ENCODE data around the gene TRMT2A. TPM values are rescaled to one million over a fixed set of nuclear protein-coding genes. Genes with fewer than 3 reads are reported as not detected.

TRMT2A gene
- total RNA-seq, 1 donor from 2014 or later = 27.0 TPM

GRCh38 chr22:20102203-20102780 lies 14.7 kb downstream of the TRMT2A start:
- no peak for DNase-seq

GRCh38 chr22:20101638-20102037 lies 15.4 kb downstream of the TRMT2A start:
- no peak for DNase-seq

GRCh38 chr22:20099099-20099711 lies 17.8 kb downstream of the TRMT2A start:
- no peak for DNase-seq

- DNase-seq = no peak
Measured at GRCh38 chr22:20096574-20097420, 20.2 kb downstream of the TRMT2A start.

GRCh38 chr22:20095521-20095920 lies 21.5 kb downstream of the TRMT2A start:
- no peak for DNase-seq

- no peak for DNase-seq
Measured at GRCh38 chr22:20094197-20094807, 22.7 kb downstream of the TRMT2A start.

- no peak for DNase-seq
Measured at GRCh38 chr22:20093418-20094196, 23.4 kb downstream of the TRMT2A start.

- DNase-seq = no peak
Measured at GRCh38 chr22:20092477-20092854, 24.6 kb downstream of the TRMT2A start.

GRCh38 chr22:20091690-20092476 lies 25.1 kb downstream of the TRMT2A start:
- no peak for DNase-seq

GRCh38 chr22:20090730-20091240 lies 26.2 kb downstream of the TRMT2A start:
- DNase-seq = no peak

- no peak for DNase-seq
Measured at GRCh38 chr22:20089977-20090729, 26.9 kb downstream of the TRMT2A start.

GRCh38 chr22:20089226-20089976 lies 27.6 kb downstream of the TRMT2A start:
- DNase-seq = no peak

- DNase-seq = no peak
Measured at GRCh38 chr22:20088263-20088648, 28.8 kb downstream of the TRMT2A start.

- DNase-seq = no peak
Measured at GRCh38 chr22:20087319-20088262, 29.4 kb downstream of the TRMT2A start.

- DNase-seq = no peak
Measured at GRCh38 chr22:20086763-20087162, 30.3 kb downstream of the TRMT2A start.

- DNase-seq = no peak
Measured at GRCh38 chr22:20086101-20086599, 30.9 kb downstream of the TRMT2A start.

- no peak for DNase-seq
Measured at GRCh38 chr22:20085651-20086050, 31.4 kb downstream of the TRMT2A start.

Measured in skin of body (tissue), 2 donors.